SHP77 (cell line): Measurements from ENCODE around the gene PDGFRB.

Source experiments
- DNase-seq, 2 experiments: peaks; one replicate each; lab custom pipeline; 2025; lab: John Stamatoyannopoulos, UW

The PDGFRB gene

DNA sequence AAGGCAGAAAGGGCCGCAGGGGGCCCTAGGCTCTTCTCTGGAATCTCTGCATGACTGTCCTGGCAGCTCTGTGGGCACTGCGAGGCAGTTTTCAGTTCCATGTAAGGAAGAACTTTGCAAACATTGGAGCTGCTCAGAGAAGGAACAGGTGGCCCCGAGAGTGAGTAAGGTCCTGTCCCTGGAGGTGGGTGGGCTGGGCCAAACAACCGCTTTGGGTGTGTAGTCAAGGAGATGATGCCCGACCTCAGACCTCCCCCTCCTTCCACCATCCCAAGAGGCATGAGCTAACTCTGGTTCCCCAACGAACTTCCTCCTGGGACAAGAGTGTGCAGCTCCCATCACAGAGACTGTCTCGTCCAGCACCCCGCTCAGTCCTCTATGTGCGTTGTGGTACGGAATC, 89.8 kb downstream of the PDGFRB start:
- DNase-seq, result no peak

DNA sequence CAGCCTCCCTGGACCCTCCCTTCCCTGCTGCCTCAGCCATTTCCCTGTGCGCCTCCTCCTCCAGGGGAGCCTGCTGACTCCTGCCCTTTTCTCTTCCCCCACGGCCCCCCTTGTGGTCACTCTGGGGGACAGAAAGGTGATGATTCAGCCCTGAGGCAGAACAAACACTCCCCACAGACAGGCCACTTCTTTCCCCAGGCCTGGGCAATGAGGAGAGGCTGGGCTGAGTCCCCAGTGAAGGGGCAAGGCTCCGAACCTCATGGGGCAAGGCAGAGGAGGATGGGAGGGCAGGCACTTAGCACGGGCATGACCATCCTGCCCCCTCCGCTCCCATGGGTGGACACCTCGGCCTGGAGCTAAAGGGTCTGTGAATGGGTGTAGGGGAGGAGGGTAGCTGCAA, 90.3 kb downstream of the PDGFRB start:
- no peak for DNase-seq

DNA sequence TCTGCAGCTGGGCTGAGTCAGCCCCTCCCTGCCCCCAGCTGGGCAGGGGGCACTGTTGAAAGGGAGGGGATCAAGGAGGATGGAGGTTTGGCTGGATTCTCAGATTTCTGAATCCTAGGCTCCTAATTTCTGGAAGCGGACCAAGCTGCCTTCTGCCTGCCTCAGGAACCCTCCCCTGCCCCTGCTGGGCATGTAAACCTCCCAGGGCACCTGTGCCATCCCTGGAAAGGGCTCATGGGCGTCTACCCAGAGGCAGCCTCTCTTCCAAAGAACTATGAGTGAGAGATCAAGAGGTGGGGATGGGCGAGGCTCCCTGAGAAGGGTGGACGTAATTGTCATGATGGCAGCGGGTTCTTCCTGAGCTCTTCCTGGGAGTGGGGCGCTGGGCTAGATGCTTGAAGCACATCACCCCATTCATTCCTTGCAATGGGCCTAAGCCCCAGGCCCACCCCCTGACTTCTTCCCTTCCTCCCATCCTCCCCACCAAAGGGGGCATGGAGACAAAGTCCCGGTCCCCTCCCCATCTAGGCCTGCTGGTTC, 90.9 kb downstream of the PDGFRB start:
- no peak for DNase-seq
